SK-N-SH treated with all-trans-retinoic acid at 6 μM for 48 hours (cell line): ENCODE measurements around the gene PLCB2.

Source experiments
- ARNTL ChIP-seq: fragments of 450-650 bp; formaldehyde crosslinking; IDR thresholded peaks from 2 replicates; pipeline ENCODE4 v1.5.0; 2020; ENCODE audit warnings: low read depth, mild to moderate bottlenecking, moderate library complexity, borderline replicate concordance
- CREB5 ChIP-seq: fragments of 250-450 bp; sonication (Bioruptor Pico); IDR thresholded peaks from 2 replicates; pipeline ENCODE4 v1.5.1; 2020; ENCODE audit warnings: low read depth, mild to moderate bottlenecking, moderate library complexity
- GLIS3 ChIP-seq: fragments of 250-450 bp; sonication (Bioruptor Pico); IDR thresholded peaks from 2 replicates; pipeline ENCODE4 v1.5.0; 2020; ENCODE audit warnings: mild to moderate bottlenecking, moderate library complexity
- ISL1 ChIP-seq: fragments of 250-450 bp; sonication (Bioruptor Pico); IDR thresholded peaks from 2 replicates; pipeline ENCODE4 v2.1.2; 2022; ENCODE audit warnings: mild to moderate bottlenecking, moderate library complexity
- OSR1 ChIP-seq: fragments of 250-450 bp; sonication (Bioruptor Pico); IDR thresholded peaks from 2 replicates; pipeline ENCODE4 v1.8.0; 2022; ENCODE audit warnings: moderate library complexity, mild to moderate bottlenecking, inconsistent platforms
- PPARA ChIP-seq: fragments of 250-450 bp; sonication (Bioruptor Pico); IDR thresholded peaks from 2 replicates; pipeline ENCODE4 v1.5.0; 2020; ENCODE audit warnings: mild to moderate bottlenecking, borderline replicate concordance
- RARB ChIP-seq: fragments of 250-450 bp; sonication (Bioruptor Pico); IDR thresholded peaks from 2 replicates; pipeline ENCODE4 v1.8.0; 2021; ENCODE audit warnings: mild to moderate bottlenecking, moderate library complexity
- ZC3H10 ChIP-seq: fragments of 250-450 bp; sonication (Bioruptor Pico); IDR thresholded peaks from 2 replicates; pipeline ENCODE4 v1.5.1; 2021; ENCODE audit warnings: mild to moderate bottlenecking, moderate library complexity
- ZFP3 ChIP-seq: fragments of 250-450 bp; sonication (Bioruptor Pico); IDR thresholded peaks from 2 replicates; pipeline ENCODE4 v1.5.0; 2020; ENCODE audit warnings: mild to moderate bottlenecking, moderate library complexity
- ZFP30 ChIP-seq: fragments of 450-650 bp; formaldehyde crosslinking; IDR thresholded peaks from 2 replicates; pipeline ENCODE4 v1.5.0; 2022; ENCODE audit warnings: mild to moderate bottlenecking, moderate library complexity
- ZNF70 ChIP-seq: fragments of 450-650 bp; formaldehyde crosslinking; IDR thresholded peaks from 2 replicates; pipeline ENCODE4 v1.5.0; 2020; ENCODE audit warnings: mild to moderate bottlenecking, moderate library complexity

DNA sequence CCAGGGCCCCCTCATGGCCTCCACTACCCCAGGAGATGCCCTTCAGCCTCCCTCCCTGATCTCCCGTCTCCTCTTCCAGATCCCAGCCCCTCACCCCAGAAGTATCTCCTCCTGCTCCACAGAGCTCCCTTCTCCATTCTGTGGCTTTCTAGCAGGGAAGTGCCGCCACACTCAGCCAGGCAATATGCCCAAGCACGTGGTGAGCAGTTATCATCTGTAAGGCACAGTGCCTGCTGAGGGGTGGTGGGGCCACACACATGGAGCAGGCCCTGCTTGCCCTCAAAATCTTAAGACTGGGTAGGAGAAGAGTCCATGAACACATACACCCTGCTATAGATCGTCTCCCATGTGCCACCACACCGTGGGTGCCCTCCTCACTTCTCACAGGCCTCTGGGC, 40.7 kb upstream of the PLCB2 start:
- TF ChIP-seq ZC3H10 (CRISPR knock-in tag) = no peak
- TF ChIP-seq ZFP30 (CRISPR knock-in tag) = no peak
- TF ChIP-seq GLIS3 (CRISPR knock-in tag) = no peak
- TF ChIP-seq OSR1 = no peak
- no peak for TF ChIP-seq CREB5
- TF ChIP-seq ARNTL (CRISPR knock-in tag) = no peak
- no peak for TF ChIP-seq PPARA
- no peak for TF ChIP-seq ISL1 (CRISPR knock-in tag)
- no peak for TF ChIP-seq ZFP3 (CRISPR knock-in tag)
- no peak for TF ChIP-seq RARB (CRISPR knock-in tag)
- TF ChIP-seq ZNF70 (CRISPR knock-in tag) = no peak
